ENCODE measurements around the gene C16orf54. TPM values are rescaled to one million over a fixed set of nuclear protein-coding genes. Genes with fewer than 3 reads are reported as not detected.
"Not testable (repeated sequence)": the region's sequence is repeated elsewhere in the genome, so short reads cannot be mapped to it uniquely, and the experiment has no call there.

C16orf54 gene
- total RNA-seq, 2 experiments from 2014 or later = 22.2 to 22.4 TPM

- H3K4me3 Mint-ChIP-seq = no peak overlapping the region
- no peaks in the 10 kb centered on the region for H3K27me3 Mint-ChIP-seq
- POLR2A ChIA-PET = interaction anchor here (1.1 kb wide), 1 partner anchor 152 kb away, joined by 3 read pairs; no protein-coding TSS in a partner anchor
- CTCF ChIA-PET = interaction anchor here (0.8 to 2.3 kb wide), 5 partner anchors 8 to 335 kb away, joined by 3 to 9 read pairs (median 8); partner anchors contain the start of gene KIF22
- H3K27ac Mint-ChIP-seq = no peak overlapping the region
- H3K4me1 Mint-ChIP-seq (ENCODE audit: low read depth) = peaks cover 15% of the 10 kb centered on the region
- H3K36me3 Mint-ChIP-seq (ENCODE audit: low read depth) = no peaks in the 10 kb centered on the region
- intact Hi-C loops (cut with micrococcal nuclease) = no loop called here
- TF ChIP-seq CTCF (IDR thresholded peaks at IDR 0.05) = no peak
- ATAC-seq = no peak
- DNase-seq = no peak
- H3K9me3 Mint-ChIP-seq = no peaks in the 10 kb centered on the region
Measured at GRCh38 chr16:29696881-29697331, 48.9 kb downstream of the C16orf54 start.

GRCh38 chr16:29695675-29696074 lies 50.1 kb downstream of the C16orf54 start:
- intact Hi-C loops (cut with micrococcal nuclease); H3K4me1 Mint-ChIP-seq (ENCODE audit: low read depth); H3K36me3 Mint-ChIP-seq (ENCODE audit: low read depth); H3K27ac Mint-ChIP-seq; ATAC-seq; DNase-seq; H3K4me3 Mint-ChIP-seq; H3K27me3 Mint-ChIP-seq; H3K9me3 Mint-ChIP-seq: not testable (repeated sequence)
- POLR2A ChIA-PET = interaction anchor here (0.7 to 1.1 kb wide), 2 partner anchors 101 to 153 kb away, joined by 3 to 4 read pairs; no protein-coding TSS in a partner anchor
- CTCF ChIA-PET = interaction anchor here (1.0 to 2.3 kb wide), 3 partner anchors 69 to 336 kb away, joined by 3 to 8 read pairs (median 4); no protein-coding TSS in a partner anchor

GRCh38 chr16:29694384-29695195 lies 51.2 kb downstream of the C16orf54 start:
- Mint-ChIP-seq H3K9me3 (no peaks in the 10 kb centered on the region), H3K4me1 (ENCODE audit: low read depth) (peaks cover 2% of the 10 kb centered on the region), H3K27me3 (no peaks in the 10 kb centered on the region), H3K36me3 (ENCODE audit: low read depth) (no peaks in the 10 kb centered on the region), H3K4me3 (no peak overlapping the region), H3K27ac (no peak overlapping the region)
- no peak for DNase-seq
- intact Hi-C loops (cut with micrococcal nuclease) = no loop called here
- CTCF ChIA-PET = interaction anchor here (0.7 kb wide), 1 partner anchor 15 kb away, joined by 3 read pairs; no protein-coding TSS in a partner anchor
- no peak for TF ChIP-seq CTCF (IDR thresholded peaks at IDR 0.05)
- POLR2A ChIA-PET = interaction anchor here (0.7 kb wide), 1 partner anchor 102 kb away, joined by 4 read pairs; no protein-coding TSS in a partner anchor
- no peak for ATAC-seq

- ChIA-PET CTCF (interaction anchor here (1.6 to 4.0 kb wide), 6 partner anchors 9 to 340 kb away, joined by 10 to 49 read pairs (median 17); partner anchors contain the start of genes QPRT and TLCD3B), POLR2A (interaction anchor here (1.6 kb wide), 1 partner anchor 126 kb away, joined by 8 read pairs; no protein-coding TSS in a partner anchor)
- intact Hi-C loops (cut with micrococcal nuclease); DNase-seq; H3K4me3 Mint-ChIP-seq; H3K27me3 Mint-ChIP-seq; H3K4me1 Mint-ChIP-seq (ENCODE audit: low read depth); ATAC-seq; H3K9me3 Mint-ChIP-seq; H3K36me3 Mint-ChIP-seq (ENCODE audit: low read depth); H3K27ac Mint-ChIP-seq: not testable (repeated sequence)
Measured at GRCh38 chr16:29692606-29693005, 53.2 kb downstream of the C16orf54 start.

Other genes starting within 250 kb of the C16orf54 start
- 10 to 100 TPM; 67.9 to 83.6 TPM for gene NPIPB12, start 239.6 kb downstream of the C16orf54 start, total RNA-seq
- 100 to 1,000 TPM; 110 to 119 TPM for gene SPN, start 82.7 kb downstream of the C16orf54 start, total RNA-seq
- gene QPRT, start 66.8 kb downstream of the C16orf54 start, total RNA-seq = 10 to 100 TPM in 1 of 2 experiments, 1 to 10 TPM in 1; 9.3 to 11.7 TPM
- gene ZG16, start 32.3 kb upstream of the C16orf54 start, total RNA-seq = not detected
- gene KIF22, start 44.8 kb upstream of the C16orf54 start, total RNA-seq = 100 to 1,000 TPM; 160 to 165 TPM
- gene MAZ, start 60.5 kb upstream of the C16orf54 start, total RNA-seq = 100 to 1,000 TPM; 380 to 382 TPM
- 1 to 10 TPM; 1.5 to 2.0 TPM for gene PRRT2, start 66.2 kb upstream of the C16orf54 start, total RNA-seq
- gene PAGR1, start 70.2 kb upstream of the C16orf54 start, total RNA-seq = 10 to 100 TPM; 26.8 to 29.0 TPM
- gene MVP, start 74.5 kb upstream of the C16orf54 start, total RNA-seq = 10 to 100 TPM; 32.5 to 33.2 TPM
- 10 to 100 TPM; 30.2 to 35.4 TPM for gene CDIPT, start 117.2 kb upstream of the C16orf54 start, total RNA-seq
- under 1 TPM; 0.11 to 0.13 TPM for gene SEZ6L2, start 153.6 kb upstream of the C16orf54 start, total RNA-seq
- gene ASPHD1, start 154.5 kb upstream of the C16orf54 start, total RNA-seq = 1 to 10 TPM; 2.0 to 2.1 TPM
- gene KCTD13, start 180.2 kb upstream of the C16orf54 start, total RNA-seq = 10 to 100 TPM; 35.2 to 35.3 TPM
- gene TMEM219, start 216.1 kb upstream of the C16orf54 start, total RNA-seq = 10 to 100 TPM; 31.9 to 34.9 TPM
- gene TAOK2, start 227.9 kb upstream of the C16orf54 start, total RNA-seq = 10 to 100 TPM; 25.0 to 25.9 TPM
- gene HIRIP3, start 249.6 kb upstream of the C16orf54 start, total RNA-seq = 10 to 100 TPM; 35.2 to 36.4 TPM